Stimulated activated naive CD8-positive, alpha-beta T cell treated with anti-CD3 and anti-CD28 coated beads, Interleukin-15, amount 100 ng/mL, for 72 hours (primary cell): Measurements from ENCODE around the gene ZNF324B.
"Not testable (repeated sequence)": the region's sequence is repeated elsewhere in the genome, so short reads cannot be mapped to it uniquely, and the experiment has no call there.

ENCODE experiments used
- ATAC-seq: fragments of 150-1000 bp; cut with Tn5 transposase; 2 replicates; pipeline ENCODE4 v1.10.0; 2021; ENCODE audit warnings: mild to moderate bottlenecking, moderate library complexity
- DNase-seq, 2 donors: peaks; one replicate each; pipeline ENCODE4 v3.0.0; 2021 to 2022
- H3K27ac Mint-ChIP-seq, 2 donors: one replicate each; pipeline ENCODE4 v1.8.0; 2022; ENCODE audit warnings: mild to moderate bottlenecking in 2 of 2, mixed read lengths in 2 of 2, moderate library complexity in 2 of 2
- H3K27me3 Mint-ChIP-seq: one replicate; pipeline ENCODE4 v1.8.0; 2022; ENCODE audit warnings: mixed read lengths
- H3K4me1 Mint-ChIP-seq: one replicate; pipeline ENCODE4 v1.8.0; 2022; ENCODE audit warnings: mild to moderate bottlenecking, mixed read lengths
- H3K4me3 Mint-ChIP-seq, 2 donors: one replicate each; pipeline ENCODE4 v1.8.0; 2022; ENCODE audit warnings: mild to moderate bottlenecking in 2 of 2, mixed read lengths in 2 of 2, moderate library complexity in 1 of 2
- H3K9me3 Mint-ChIP-seq, 2 donors: one replicate each; pipeline ENCODE4 v1.8.0; 2022; ENCODE audit warnings: mixed read lengths in 2 of 2

The ZNF324B gene

DNA sequence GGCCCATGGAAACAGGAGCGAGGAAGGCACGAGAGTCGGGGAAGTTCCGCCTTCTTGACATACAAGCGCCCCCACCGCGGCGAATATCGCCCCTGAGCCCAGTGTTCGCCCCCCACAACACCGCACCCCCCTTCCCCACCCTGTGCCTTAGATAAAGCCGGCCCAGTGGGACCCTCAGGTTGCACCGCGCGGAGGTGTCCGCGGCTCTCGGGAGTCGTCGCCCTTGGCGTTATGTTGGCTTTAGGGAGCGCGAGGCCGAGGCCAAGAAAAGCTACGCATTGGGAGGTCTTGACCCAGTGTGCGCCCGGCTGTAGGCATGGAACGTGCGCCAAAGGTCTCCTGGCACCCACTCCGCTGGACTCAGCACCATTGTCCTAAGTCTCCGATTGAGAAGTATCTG lies 10.9 kb upstream of the ZNF324B start:
- ATAC-seq (no peak), DNase-seq (no peak)
- Mint-ChIP-seq H3K4me1 (peaks cover 36% of the 10 kb centered on the region), H3K27ac (peak overlapping the region; percentile 97 to 98), H3K27me3 (no peaks in the 10 kb centered on the region), H3K9me3 (peaks cover 34 to 72% of the 10 kb centered on the region in 2 donors), H3K4me3 (peak overlapping the region; percentile 99)

DNA sequence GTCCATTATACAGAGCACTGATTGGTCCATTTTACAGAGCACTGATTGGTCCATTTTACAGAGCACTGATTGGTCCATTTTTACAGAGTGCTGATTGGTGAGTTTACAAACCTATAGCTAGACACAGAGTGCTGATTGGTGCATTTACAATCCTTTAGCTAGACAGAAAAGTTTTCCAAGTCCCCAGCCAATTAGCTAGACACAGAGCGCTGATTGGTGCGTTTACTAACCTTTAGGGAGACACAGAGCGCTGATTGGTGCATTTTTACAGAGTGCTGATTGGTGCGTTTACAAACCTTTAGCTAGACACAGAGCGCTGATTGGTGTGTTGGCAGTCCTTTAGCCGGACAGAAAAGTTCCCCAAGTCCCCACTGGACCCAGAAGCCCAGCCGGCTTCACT lies 8.4 kb upstream of the ZNF324B start:
- not testable (repeated sequence) for H3K27ac Mint-ChIP-seq, ATAC-seq, H3K4me3 Mint-ChIP-seq, DNase-seq
- peaks cover 25 to 62% of the 10 kb centered on the region in 2 donors for H3K9me3 Mint-ChIP-seq
- H3K4me1 Mint-ChIP-seq: peaks cover 32% of the 10 kb centered on the region
- peaks cover 18% of the 10 kb centered on the region for H3K27me3 Mint-ChIP-seq

DNA sequence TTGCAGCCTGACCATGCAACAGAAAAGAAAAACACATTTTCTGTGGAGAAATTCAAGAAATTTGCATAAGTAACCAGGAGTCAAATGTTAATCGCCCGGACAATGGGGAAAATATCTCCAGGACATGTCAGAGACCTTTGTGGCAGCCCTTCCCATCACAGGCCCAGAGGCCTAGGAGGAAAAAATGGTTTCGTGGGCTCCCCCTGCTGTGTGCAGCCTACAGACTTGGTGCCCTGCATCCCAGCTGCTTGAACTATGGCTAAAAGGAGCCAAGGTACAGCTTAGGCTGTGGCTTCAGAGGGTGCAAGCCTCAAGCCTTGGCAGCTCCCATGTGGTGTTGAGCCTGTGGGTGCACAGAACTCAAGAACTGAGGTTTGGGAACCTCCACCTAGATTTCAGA lies 2.6 kb upstream of the ZNF324B start:
- not testable (repeated sequence) for H3K27ac Mint-ChIP-seq, DNase-seq, H3K4me3 Mint-ChIP-seq, ATAC-seq
- H3K4me1 Mint-ChIP-seq: peaks cover 32% of the 10 kb centered on the region
- H3K9me3 Mint-ChIP-seq: peaks cover 24 to 33% of the 10 kb centered on the region in 2 donors
- peaks cover 34% of the 10 kb centered on the region for H3K27me3 Mint-ChIP-seq

DNA sequence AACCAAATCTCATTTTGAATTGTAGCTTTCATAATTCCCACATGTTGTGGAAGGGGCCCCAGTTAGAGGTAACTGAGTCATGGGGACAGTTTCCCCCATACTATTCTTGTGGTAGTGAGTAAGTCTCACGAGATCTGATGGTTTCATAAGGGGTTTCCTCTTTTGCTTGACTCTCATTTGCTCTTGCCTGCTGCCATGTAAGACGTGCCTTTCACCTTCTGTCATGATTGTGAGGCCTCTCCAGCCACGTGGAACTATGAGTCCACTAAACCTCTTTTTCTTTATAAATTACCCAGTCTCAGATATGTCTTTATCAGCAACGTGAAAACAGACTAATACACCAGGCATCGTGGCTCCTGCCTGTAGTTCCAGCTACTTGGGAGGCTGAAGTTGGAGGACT lies 1.4 kb upstream of the ZNF324B start:
- Mint-ChIP-seq H3K27me3 (peaks cover 34% of the 10 kb centered on the region), H3K9me3 (peaks cover 24 to 27% of the 10 kb centered on the region in 2 donors), H3K4me3 (peak overlapping the region in 1 of 2 donors; percentile 95), H3K4me1 (peaks cover 37% of the 10 kb centered on the region)
- not testable (repeated sequence) for H3K27ac Mint-ChIP-seq, ATAC-seq, DNase-seq

DNA sequence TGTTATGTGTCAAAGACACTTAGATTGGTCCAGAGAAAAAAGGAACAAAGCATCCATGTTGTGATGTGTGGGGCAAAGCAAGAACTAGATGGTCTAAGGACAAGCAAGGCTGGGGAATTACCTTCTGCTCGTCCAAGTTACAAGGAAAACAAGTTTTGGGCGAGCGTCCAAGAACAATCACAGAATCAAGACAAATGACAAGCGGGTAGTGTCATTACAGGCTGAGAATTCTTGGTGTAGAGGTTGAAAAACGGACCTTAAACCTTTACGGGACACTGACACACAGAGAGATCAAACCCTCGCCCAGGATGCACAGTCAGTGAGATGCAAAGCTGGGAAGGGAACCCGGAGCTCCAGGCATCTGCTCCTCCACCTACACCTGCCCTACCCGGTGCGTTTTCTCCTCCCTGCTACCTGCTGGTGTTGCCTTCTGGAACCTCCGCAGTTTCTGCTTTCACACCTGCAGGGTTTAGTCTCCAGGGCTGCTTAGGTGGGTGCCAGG lies 515 bp upstream of the ZNF324B start:
- H3K9me3 Mint-ChIP-seq: peaks cover 24 to 27% of the 10 kb centered on the region in 2 donors
- H3K27me3 Mint-ChIP-seq: peaks cover 34% of the 10 kb centered on the region
- ATAC-seq (peak; percentile 26), DNase-seq (no peak)
- peaks cover 37% of the 10 kb centered on the region for H3K4me1 Mint-ChIP-seq
- peak overlapping the region; percentile 95 to 96 for H3K4me3 Mint-ChIP-seq
- H3K27ac Mint-ChIP-seq: no peak overlapping the region

DNA sequence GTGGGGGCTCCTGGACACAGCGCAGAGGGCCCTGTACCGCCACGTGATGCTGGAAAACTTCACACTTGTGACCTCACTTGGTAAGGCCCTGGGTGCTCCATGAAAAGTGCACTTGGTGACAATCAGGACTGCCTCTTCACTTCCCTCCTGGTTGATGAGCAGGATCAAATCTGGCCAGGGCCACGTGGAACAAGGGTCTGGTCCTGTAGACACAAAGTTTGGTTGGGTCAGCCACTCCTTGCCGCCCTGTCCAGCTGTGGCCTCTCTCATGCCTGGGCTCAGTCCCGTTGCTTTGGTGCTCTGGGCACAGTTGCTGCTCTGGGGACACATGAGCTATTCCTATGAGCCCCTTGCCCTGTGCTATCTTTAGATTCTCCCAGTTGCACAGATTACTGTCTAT lies 2.3 kb downstream of the ZNF324B start:
- peaks cover 37% of the 10 kb centered on the region for H3K4me1 Mint-ChIP-seq
- no peak overlapping the region for H3K4me3 Mint-ChIP-seq
- peaks cover 10 to 16% of the 10 kb centered on the region in 2 donors for H3K9me3 Mint-ChIP-seq
- H3K27me3 Mint-ChIP-seq: peaks cover 11% of the 10 kb centered on the region
- DNase-seq (no peak), ATAC-seq (no peak)
- no peak overlapping the region for H3K27ac Mint-ChIP-seq

DNA sequence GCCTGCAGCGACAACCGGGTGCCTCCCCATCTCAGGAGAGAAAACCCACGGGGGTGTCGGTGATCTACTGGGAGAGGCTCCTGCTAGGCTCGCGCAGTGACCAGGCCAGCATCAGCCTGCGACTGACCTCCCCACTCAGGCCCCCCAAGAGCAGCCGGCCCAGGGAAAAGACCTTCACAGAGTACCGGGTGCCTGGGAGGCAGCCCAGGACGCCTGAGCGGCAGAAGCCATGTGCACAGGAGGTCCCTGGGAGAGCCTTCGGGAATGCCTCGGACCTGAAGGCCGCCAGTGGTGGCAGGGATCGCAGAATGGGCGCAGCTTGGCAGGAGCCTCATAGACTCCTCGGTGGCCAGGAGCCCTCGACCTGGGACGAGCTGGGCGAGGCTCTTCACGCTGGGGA lies 3.9 kb downstream of the ZNF324B start:
- H3K27me3 Mint-ChIP-seq: peaks cover 11% of the 10 kb centered on the region
- ATAC-seq: no peak
- H3K4me3 Mint-ChIP-seq: no peak overlapping the region
- H3K4me1 Mint-ChIP-seq: peaks cover 37% of the 10 kb centered on the region
- H3K27ac Mint-ChIP-seq: no peak overlapping the region
- DNase-seq: no peak
- peaks cover 3 to 4% of the 10 kb centered on the region in 2 donors for H3K9me3 Mint-ChIP-seq

DNA sequence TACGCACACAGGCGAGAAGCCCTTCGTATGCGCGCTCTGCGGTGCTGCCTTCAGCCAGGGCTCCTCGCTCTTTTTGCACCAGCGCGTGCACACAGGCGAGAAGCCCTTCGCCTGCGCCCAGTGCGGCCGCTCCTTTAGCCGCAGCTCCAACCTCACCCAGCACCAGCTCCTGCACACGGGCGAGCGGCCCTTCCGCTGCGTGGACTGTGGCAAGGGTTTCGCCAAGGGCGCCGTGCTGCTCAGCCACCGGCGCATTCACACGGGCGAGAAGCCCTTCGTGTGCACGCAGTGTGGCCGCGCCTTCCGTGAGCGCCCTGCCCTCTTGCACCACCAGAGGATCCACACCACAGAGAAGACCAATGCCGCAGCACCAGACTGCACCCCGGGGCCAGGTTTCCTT lies 4.7 kb downstream of the ZNF324B start:
- Mint-ChIP-seq H3K4me1 (peaks cover 30% of the 10 kb centered on the region), H3K9me3 (no peaks in the 10 kb centered on the region), H3K27ac (no peak overlapping the region), H3K27me3 (peaks cover 3% of the 10 kb centered on the region), H3K4me3 (no peak overlapping the region)
- ATAC-seq: no peak
- DNase-seq: no peak

DNA sequence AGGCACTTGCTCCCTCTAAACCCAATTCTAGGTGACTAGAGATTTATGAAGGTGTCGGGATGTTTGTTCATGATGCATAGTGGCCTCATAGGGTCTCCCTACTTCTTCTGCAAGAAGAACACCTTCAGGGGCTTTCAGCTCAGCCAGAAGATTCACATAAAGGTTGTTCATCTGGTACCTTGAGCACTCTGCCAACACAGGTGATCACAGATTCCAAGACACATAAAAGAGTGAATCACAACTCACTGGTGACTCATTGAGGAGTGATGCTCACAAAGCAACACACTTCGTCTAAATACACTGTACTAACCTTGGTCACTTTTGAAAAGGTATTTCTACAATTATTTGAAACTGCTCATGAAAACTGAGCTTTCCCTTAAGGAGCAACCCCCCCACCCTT lies 8.6 kb downstream of the ZNF324B start:
- no peaks in the 10 kb centered on the region for H3K9me3 Mint-ChIP-seq
- H3K27me3 Mint-ChIP-seq: no peaks in the 10 kb centered on the region
- DNase-seq (no peak), ATAC-seq (no peak)
- H3K4me3 Mint-ChIP-seq: no peak overlapping the region
- no peak overlapping the region for H3K27ac Mint-ChIP-seq
- H3K4me1 Mint-ChIP-seq: no peaks in the 10 kb centered on the region

DNA sequence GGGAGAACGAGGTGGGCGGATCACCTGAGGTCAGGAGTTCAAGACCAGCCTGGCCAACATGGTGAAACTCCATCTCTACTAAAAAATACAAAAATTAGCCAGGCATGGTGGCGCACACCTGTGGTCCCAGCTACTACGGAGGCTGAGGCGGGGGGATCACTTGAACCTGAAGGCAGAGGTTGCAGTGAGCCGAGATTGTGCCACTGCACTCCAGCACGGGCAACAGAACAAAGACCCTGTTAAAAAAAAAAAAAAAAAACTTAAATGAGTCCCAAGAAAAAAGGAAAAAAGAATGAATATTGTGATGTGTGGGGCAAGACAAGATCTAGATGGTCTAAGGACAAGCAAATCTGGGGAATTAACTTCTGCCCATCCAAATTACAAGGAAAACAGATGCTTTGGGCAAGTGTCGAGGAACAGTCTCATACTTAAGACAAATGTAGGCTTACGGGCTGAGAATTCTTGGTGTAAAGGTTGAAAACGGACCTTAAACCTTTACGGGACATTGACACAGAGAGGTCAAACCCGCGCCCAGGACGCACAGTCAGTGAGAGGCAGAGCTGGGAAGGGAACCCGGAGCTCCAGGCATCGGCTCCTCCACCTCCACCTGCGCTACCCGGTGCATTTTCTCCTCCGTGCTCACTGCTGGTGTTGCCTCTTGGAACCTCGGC lies 14.8 kb downstream of the ZNF324B start:
- peak; percentile 36 for ATAC-seq
- Mint-ChIP-seq H3K27me3 (no peaks in the 10 kb centered on the region), H3K4me3 (peak overlapping the region; percentile 82 to 97), H3K4me1 (peaks cover 26% of the 10 kb centered on the region), H3K27ac (no peak overlapping the region), H3K9me3 (no peaks in the 10 kb centered on the region)
- no peak for DNase-seq

DNA sequence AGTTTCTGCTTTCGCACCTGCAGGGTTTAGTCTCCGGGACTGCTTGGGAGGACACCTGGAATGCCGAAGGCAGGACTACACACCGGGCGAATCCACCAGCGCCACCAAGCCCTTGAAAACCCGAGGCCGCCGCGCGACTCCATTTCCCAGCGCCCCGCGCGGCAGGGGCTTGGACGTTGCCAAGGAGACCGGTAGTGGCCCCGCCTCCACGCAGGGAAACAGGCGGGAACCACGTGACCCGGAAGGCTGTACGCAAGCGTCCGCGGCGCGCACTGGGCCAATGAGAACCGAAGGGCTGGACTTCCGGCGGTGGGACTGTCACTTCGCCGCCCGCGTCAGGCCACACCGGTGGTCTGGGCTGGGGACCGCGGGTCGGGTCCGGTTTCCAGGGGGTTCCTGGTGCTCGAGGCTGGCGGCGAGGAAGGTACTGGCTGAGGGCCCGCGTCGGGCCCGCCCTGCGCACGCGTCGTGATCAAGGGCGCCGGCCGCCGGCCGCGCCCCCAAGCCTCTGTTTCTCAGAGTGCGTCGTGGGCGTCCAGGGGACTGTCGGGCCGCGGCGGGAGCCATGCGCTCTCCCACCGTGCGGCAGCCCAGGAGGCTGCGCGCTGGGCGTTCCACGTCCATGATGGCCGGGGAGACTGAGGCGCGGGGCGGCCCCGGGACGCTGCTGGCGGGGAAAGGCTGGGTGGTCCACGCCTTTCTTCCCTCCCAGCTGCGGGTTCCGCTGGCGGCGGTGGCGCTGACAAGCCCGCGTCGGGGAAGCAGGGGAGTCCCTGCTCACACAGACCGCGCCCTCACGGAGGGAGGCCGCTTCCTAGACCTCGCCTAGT lies 15.6 kb downstream of the ZNF324B start, which contains the start of gene ZNF324:
TSS of gene ZNF324 (plus strand) at position 321 of the 830 bp plus-strand sequence. CDS start 2,106 bp downstream, outside the sequence.
- Mint-ChIP-seq H3K4me1 (peaks cover 26% of the 10 kb centered on the region), H3K27ac (peak within 1 kb of the TSS; percentile 86 to 94), H3K4me3 (peak within 1 kb of the TSS; percentile 82 to 97), H3K27me3 (no peaks in the 10 kb centered on the region), H3K9me3 (no peaks in the 10 kb centered on the region)
- ATAC-seq (peak; percentile 98), DNase-seq (peak; percentile 93 to 97)

DNA sequence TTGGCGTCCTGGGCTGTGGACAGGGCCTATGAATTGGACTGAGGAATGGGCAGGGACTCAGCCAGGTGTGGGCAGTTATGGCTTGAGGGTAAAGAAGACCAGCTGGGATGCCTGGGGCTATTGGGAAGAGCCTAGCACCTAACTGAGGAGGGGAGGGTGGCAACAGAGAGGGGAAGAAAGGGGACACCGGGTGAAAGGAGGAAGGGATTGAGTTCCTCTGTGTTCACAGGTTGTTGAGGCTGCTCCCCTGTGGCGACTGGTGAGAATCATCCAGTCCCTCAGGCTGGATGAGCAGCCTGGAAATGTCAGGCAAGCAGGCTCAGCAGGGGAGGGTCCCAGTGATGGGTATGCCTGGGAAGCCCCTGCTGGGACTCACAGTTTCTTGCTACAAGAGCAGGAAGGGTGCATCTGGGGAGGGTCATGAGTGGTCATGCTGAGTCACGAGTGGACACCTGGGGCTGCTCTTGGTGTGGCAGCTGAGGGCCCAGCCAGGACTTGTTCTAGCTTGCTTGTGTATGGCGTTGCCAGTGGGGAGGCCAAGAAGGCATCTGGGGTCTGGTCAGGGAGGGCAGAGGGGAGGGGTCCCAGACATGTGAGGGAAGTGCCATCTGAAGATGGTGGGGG lies 16.9 kb downstream of the ZNF324B start:
- H3K4me3 Mint-ChIP-seq: peak overlapping the region; percentile 82 to 97
- DNase-seq: no peak
- H3K27ac Mint-ChIP-seq: peak overlapping the region in 1 of 2 donors; percentile 31
- peaks cover 26% of the 10 kb centered on the region for H3K4me1 Mint-ChIP-seq
- H3K27me3 Mint-ChIP-seq: no peaks in the 10 kb centered on the region
- no peak for ATAC-seq
- no peaks in the 10 kb centered on the region for H3K9me3 Mint-ChIP-seq

DNA sequence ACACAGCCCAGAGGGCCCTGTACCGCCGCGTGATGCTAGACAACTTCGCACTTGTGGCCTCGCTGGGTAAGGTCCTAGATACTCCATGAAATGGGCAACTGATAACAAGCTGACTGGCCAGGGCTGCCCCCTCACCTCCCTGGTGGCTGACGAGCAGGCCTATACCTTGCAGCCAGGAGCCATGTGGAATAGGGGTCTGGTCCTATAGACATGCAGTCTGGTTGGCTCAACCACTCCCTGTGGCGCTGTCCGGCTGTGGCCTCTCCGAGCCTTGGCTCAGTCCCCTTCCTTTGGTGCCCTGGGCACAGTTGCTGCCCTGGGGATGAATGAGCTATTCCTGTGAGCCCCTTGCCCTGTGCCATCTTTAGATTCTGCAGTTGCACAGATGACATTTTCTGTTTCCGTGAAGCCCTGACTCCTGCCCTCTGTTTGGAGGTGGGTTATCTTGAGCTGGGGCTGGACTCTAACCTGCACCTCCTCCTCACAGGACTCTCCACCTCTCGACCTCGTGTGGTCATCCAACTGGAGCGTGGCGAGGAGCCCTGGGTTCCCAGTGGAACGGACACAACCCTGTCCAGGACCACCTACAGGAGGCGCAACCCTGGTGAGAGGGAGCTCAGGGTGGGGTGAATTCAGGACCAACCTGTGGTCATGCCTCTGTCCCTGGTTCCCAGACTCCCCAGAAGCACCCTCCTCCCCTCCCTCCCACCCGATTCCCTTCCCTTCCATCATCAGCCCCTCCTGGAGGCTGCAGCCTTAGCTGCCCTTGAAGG lies 18.0 kb downstream of the ZNF324B start:
- DNase-seq (no peak), ATAC-seq (no peak)
- Mint-ChIP-seq H3K4me1 (peaks cover 37% of the 10 kb centered on the region), H3K9me3 (no peaks in the 10 kb centered on the region), H3K27ac (peak overlapping the region in 1 of 2 donors; percentile 48), H3K27me3 (no peaks in the 10 kb centered on the region), H3K4me3 (no peak overlapping the region)

DNA sequence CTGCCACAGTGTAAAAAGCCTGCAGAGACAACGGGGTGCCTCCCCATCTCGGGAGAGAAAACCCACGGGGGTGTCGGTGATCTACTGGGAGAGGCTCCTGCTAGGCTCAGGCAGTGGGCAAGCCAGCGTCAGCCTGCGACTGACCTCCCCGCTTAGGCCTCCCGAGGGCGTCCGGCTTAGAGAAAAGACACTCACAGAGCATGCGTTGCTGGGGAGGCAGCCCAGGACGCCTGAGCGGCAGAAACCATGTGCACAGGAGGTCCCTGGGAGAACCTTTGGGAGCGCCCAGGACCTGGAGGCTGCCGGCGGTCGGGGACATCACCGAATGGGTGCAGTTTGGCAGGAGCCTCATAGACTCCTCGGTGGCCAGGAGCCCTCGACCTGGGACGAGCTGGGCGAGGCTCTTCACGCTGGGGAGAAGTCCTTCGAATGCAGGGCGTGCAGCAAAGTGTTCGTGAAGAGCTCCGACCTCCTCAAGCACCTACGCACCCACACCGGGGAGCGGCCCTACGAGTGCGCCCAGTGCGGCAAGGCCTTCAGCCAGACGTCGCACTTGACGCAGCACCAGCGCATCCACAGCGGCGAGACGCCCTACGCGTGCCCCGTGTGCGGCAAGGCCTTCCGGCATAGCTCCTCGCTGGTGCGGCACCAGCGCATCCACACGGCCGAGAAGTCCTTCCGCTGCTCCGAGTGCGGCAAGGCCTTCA lies 19.6 kb downstream of the ZNF324B start:
- not testable (repeated sequence) for H3K9me3 Mint-ChIP-seq, H3K27me3 Mint-ChIP-seq, DNase-seq, ATAC-seq, H3K27ac Mint-ChIP-seq, H3K4me3 Mint-ChIP-seq
- H3K4me1 Mint-ChIP-seq: peaks cover 50% of the 10 kb centered on the region
